Astrocyte (in vitro differentiated cells and primary cell): ENCODE data around the gene CTNNAL1.

Source experiments
- CTCF ChIP-seq: IDR thresholded peaks from 2 replicates; pipeline ENCODE4 v1.5.1; 2011; ENCODE audit warnings: low read depth, mild to moderate bottlenecking, inconsistent platforms, low read length, moderate library complexity; ENCODE audit not compliant: insufficient read depth
- EZH2 ChIP-seq: IDR thresholded peaks from 2 replicates; pipeline ENCODE4 v1.6.1; 2012; ENCODE audit warnings: mild to moderate bottlenecking, low read length, inconsistent platforms; ENCODE audit not compliant: insufficient read depth

GRCh38 chr9:108905494-108905893 is 107.8 kb downstream of the CTNNAL1 start:
- no peak for TF ChIP-seq CTCF
- TF ChIP-seq EZH2, result no peak
